ENCODE data around the gene TNIK.

The TNIK gene

DNA sequence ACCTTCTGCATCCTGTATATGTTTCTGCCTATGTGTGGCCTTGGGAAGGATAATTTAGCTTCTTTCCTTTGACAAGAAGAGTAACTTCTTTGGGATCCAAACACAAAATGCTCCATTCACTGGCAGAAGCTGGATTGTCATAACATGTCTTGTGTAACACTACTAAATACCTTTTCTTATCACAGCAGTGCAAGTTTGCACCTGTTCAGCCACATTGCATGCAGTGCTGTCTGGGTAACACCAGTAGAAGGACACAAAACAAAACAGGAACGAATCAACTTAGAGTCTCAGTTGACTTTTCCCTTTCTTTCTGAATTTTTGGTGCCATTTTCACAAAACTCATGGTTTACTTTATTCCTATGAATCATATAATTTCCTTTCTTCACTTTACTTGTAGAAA lies 43.6 kb upstream of the TNIK start:
- no peak for DNase-seq
- Histone ChIP-seq H3K36me3 (no peaks in the 10 kb centered on the region), H3K4me1 (no peaks in the 10 kb centered on the region), H3K9me3 (no peaks in the 10 kb centered on the region), H3K27me3 (no peaks in the 10 kb centered on the region), H3K4me3 (ENCODE audit: low read depth, low read length) (no peak overlapping the region)
- TF ChIP-seq, protein P1, sequence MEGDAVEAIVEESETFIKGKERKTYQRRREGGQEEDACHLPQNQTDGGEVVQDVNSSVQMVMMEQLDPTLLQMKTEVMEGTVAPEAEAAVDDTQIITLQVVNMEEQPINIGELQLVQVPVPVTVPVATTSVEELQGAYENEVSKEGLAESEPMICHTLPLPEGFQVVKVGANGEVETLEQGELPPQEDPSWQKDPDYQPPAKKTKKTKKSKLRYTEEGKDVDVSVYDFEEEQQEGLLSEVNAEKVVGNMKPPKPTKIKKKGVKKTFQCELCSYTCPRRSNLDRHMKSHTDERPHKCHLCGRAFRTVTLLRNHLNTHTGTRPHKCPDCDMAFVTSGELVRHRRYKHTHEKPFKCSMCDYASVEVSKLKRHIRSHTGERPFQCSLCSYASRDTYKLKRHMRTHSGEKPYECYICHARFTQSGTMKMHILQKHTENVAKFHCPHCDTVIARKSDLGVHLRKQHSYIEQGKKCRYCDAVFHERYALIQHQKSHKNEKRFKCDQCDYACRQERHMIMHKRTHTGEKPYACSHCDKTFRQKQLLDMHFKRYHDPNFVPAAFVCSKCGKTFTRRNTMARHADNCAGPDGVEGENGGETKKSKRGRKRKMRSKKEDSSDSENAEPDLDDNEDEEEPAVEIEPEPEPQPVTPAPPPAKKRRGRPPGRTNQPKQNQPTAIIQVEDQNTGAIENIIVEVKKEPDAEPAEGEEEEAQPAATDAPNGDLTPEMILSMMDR (IDR thresholded peaks at IDR 0.05; ENCODE audit: low read depth, low read length) = no peak

DNA sequence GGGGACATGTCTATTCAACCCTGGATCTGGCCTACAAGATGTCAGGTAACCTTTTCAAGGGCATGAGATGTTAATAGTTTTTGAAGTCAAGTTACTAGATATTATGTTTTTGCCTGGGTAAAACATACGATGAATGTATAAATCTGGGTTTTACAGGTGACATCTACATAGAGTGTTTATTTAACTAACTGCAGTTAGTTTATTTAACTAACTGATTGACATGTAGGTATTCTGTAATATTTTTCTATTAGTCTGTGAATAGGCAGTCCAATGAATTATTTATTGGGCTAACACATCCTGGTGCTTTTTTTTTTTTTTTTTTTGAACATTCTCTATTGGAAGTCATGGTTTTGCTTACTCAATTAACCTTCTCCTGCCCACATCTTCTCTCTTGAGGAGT lies 38.7 kb upstream of the TNIK start:
- Histone ChIP-seq H3K4me3 (ENCODE audit: low read depth, low read length) (no peak overlapping the region), H3K36me3 (no peaks in the 10 kb centered on the region), H3K4me1 (no peaks in the 10 kb centered on the region), H3K27me3 (no peaks in the 10 kb centered on the region), H3K9me3 (no peaks in the 10 kb centered on the region)
- DNase-seq = no peak
- TF ChIP-seq, protein P1 (IDR thresholded peaks at IDR 0.05; ENCODE audit: low read depth, low read length) = no peak

DNA sequence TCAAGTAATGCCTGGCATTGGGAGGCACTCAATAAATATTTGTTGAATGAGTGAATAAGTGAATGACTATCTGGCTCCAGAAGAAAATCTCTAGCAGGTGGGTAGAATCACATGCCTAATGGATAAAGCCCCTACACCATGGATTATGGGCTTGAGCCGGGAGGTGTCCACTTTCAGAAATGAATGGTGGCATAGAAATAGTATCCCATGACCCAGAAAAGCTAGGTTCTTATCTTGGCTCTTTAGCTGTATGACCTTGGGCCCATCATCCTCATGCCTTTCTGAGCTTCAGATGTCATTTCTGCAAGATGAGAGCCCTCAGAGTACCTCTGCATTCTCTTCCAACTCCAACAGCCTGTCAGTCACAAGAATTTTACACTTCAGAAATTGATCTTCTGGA lies 37.3 kb upstream of the TNIK start:
- TF ChIP-seq, protein P1 (IDR thresholded peaks at IDR 0.05; ENCODE audit: low read depth, low read length) = no peak
- no peak for DNase-seq
- no peaks in the 10 kb centered on the region for H3K9me3 ChIP-seq
- H3K4me1 ChIP-seq = no peaks in the 10 kb centered on the region
- H3K36me3 ChIP-seq = no peaks in the 10 kb centered on the region
- no peak overlapping the region for H3K4me3 ChIP-seq (ENCODE audit: low read depth, low read length)
- H3K27me3 ChIP-seq = no peaks in the 10 kb centered on the region

GRCh38 chr3:171495413-171495812 lies 35.2 kb upstream of the TNIK start:
- DNase-seq = no peak
- no peaks in the 10 kb centered on the region for H3K4me1 ChIP-seq

DNA sequence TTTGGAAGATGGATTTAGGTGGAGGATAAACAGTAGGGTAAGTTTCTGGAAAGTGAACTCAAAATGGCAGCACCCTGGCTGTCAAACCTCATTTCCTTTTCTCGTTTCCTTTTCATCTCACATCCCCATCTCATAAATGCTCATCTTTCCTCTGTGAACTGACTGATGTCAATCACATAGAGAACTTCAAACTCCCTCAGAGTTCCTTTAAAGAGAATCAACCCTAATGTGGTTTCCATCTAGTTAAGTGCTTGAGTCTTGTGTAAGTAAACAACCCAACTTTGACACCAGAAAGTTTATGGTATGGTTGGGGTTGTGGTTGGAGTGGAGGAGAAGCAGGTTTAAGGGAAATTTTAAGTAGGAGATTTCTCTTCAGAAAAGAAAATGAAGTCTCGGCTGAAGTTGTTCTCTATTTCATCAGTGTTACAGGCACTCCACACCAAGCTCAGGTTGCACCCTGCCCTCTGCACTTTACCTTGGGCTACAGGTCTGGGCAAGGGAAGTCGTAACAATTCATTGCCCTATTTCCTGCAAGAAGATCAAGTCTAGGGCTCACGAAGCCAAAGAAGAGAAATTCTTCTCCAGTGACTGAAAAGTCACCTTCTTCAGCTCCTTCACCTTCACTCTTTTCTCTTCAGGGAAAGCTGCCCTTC lies 34.4 kb upstream of the TNIK start:
- TF ChIP-seq, protein P1 (IDR thresholded peaks at IDR 0.05; ENCODE audit: low read depth, low read length) = no peak
- Histone ChIP-seq H3K9me3 (no peaks in the 10 kb centered on the region), H3K36me3 (no peaks in the 10 kb centered on the region), H3K4me1 (no peaks in the 10 kb centered on the region), H3K27me3 (no peaks in the 10 kb centered on the region), H3K4me3 (ENCODE audit: low read depth, low read length) (no peak overlapping the region)
- DNase-seq = no peak

More at GRCh38 chr3:171495413-171495812, 35.2 kb upstream of the TNIK start:
- Histone ChIP-seq H3K9me3 (no peaks in the 10 kb centered on the region), H3K36me3 (no peaks in the 10 kb centered on the region), H3K4me3 (ENCODE audit: low read depth, low read length) (no peak overlapping the region), H3K27me3 (no peaks in the 10 kb centered on the region)
- TF ChIP-seq, protein P1 (IDR thresholded peaks at IDR 0.05; ENCODE audit: low read depth, low read length) = no peak

- DNase-seq = no peak
- H3K9me3 ChIP-seq = no peaks in the 10 kb centered on the region
- H3K27me3 ChIP-seq = no peaks in the 10 kb centered on the region
- H3K4me1 ChIP-seq = no peaks in the 10 kb centered on the region
- no peaks in the 10 kb centered on the region for H3K36me3 ChIP-seq
- H3K4me3 ChIP-seq (ENCODE audit: low read depth, low read length) = no peak overlapping the region
- TF ChIP-seq, protein P1 (IDR thresholded peaks at IDR 0.05; ENCODE audit: low read depth, low read length) = no peak
Measured at GRCh38 chr3:171491361-171491760, 31.2 kb upstream of the TNIK start.
